Left kidney (tissue), 2 donors: ENCODE measurements around the gene TNS3. TPM values are rescaled to one million over a fixed set of nuclear protein-coding genes. Genes with fewer than 3 reads are reported as not detected.

Source experiments
- DNase-seq: peaks from one replicate; pipeline ENCODE4 v3.0.0-alpha.2; 2013
- polyA plus RNA-seq: library from polyadenylated mRNA; unstranded; fragments of 120-200 nt; gene quantifications from one replicate; pipeline ENCODE4 v1.2.1, GENCODE V29; 2013; ENCODE audit not compliant: insufficient read length

Gene TNS3
- polyA plus RNA-seq, 1 donor = 87.4 TPM

- DNase-seq = no peak
Observed at GRCh38 chr7:47582764-47583738, 1.1 kb upstream of the TNS3 start.

DNA sequence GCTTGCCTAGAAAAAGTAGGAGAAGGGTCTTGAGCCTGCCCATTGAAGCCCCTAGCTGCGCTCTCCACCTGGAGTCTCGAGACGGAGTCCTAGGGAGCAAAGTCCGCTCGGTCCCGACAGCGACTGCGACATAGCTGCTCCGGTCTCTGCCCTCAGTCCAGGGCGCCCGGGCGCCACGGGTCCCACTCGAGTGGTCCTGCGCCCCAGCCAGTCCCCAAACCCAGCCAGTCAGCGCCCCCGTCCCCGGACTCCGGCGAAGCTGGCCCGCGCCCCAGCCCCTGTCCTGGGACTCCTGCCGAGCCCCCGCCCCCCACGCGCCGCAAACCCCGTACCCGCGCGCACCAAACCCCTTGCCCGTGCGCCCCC lies 490 bp downstream of the TNS3 start:
- DNase-seq = no peak

- DNase-seq = no peak
Observed at GRCh38 chr7:47580811-47581331, 1.0 kb downstream of the TNS3 start.

- no peak for DNase-seq
Observed at GRCh38 chr7:47580175-47580706, 1.7 kb downstream of the TNS3 start.

DNA sequence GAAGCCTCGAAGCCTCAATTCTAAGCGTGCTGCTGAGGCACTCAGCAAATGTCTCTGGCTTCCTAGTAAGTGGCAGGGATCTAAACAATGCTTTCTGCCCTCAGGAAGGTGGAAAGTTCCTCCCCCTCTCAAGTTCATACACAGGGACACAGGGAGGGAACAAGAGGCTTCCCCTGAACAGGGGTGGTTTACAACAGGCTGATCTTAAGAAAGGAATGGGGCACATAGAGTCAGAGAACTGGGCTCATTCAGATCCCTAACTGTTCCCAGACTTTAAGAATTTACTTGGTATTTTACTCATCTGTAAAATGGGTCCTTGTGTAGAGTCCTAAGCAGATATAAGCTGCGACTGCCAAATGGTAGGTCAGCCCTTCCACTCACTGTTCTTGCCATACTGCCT lies 2.5 kb downstream of the TNS3 start:
- no peak for DNase-seq

- no peak for DNase-seq
Observed at GRCh38 chr7:47578579-47579270, 3.2 kb downstream of the TNS3 start.

DNA sequence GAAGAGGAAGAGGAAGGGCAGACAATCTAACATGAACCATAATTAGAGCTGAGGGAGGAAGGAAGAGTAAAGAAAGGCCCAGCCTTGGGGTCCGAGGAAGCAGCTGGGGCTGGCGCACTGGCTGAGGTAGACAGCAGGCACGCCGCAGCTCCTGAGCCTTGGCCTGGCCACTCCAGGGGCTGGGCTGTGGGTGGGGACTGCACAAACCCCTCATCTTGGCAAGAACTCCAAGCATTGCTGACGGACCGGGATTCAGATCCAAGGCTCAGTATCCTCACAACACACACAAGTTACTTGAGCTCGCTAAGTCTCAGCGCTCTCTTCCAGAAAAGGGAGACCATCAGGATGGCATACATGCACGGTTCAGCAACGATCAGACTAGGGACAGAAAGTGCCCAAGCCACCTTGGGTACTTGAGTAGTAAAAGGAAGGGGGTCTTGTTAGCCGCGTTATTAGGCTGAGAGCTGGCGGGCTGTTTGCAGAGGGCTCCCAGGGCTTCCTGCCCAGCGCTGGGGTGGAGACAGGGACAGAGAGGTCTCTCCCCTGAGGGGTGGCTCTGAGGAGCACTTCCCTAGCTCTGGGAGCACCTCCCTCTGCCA lies 4.5 kb downstream of the TNS3 start:
- DNase-seq = no peak

- no peak for DNase-seq
Observed at GRCh38 chr7:47576866-47577306, 5.0 kb downstream of the TNS3 start.

DNA sequence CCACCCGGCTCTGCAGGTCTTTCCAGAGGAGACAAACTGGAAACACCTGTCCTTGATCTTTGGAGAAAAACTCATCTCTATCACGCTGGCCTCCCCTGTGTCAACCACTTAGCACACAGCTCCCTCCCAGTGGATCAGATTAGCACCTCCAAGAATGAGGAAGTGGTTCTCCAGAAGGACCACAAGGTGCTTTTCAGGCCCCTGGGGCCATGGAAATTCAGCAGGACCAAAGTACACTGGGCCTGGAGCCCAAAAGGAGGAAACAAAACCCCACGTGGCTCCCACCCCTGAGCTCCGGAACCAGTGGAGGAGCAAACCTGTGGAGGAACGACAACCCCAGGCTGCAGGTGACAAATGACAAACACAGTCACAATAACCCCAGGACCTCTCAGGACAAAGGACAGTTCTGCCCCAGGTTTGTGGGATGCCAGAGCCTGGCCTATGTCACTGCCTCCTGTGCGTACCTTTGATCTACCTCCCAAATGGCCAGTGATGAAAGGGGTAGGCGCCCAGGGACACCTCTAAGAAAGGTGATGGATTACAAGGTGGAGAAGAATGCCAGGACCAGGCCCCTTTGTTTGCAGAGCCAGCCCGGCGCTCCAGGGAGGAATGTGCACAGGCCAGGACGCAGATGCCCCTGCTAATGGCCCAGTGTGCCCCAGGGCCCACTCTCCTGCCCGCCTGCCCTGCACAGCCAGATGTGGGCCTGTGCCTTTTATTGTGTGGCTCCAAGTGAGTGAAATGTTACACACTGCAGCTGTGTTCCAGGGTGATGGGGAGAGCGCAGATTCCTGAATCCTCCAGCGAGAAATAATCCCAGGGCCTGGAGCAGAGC lies 5.7 kb downstream of the TNS3 start:
- DNase-seq = no peak

- no peak for DNase-seq
Observed at GRCh38 chr7:47574482-47575329, 7.2 kb downstream of the TNS3 start.

DNA sequence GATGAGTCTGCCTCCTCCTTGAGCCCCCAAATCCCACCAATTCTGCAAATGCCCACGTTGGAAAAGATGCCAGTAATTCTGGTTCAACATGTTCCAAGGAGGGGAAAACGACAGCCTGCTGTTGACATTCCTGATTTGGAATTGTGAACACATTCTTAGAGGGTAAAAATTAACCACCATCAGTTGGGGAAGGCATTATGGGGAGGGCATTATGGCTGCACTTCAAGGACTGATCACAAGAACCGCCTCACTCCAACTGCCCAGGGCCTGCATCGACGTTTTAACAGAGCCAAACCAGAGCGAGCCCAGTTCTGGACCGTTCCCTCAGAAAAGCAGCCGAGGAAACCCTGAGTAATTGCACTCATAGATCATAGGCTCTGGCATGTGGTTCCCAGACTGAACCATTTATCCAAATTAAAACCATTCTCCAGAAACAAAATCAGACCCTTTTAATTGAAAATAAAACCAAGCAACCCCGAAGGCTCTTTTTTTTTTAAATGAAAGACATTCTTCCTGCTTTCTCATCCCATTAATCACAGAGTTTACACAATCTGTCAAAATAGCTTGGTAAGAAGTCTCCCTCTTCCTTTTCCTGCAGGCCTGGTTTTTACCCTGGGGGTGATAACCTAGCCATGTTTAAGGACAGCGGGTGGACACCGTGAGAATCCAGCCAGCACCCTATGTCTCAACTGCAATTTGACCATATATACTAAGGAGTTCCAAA lies 8.0 kb downstream of the TNS3 start:
- DNase-seq = peak; percentile 78

GRCh38 chr7:47572939-47573757 lies 8.8 kb downstream of the TNS3 start:
- DNase-seq = no peak

DNA sequence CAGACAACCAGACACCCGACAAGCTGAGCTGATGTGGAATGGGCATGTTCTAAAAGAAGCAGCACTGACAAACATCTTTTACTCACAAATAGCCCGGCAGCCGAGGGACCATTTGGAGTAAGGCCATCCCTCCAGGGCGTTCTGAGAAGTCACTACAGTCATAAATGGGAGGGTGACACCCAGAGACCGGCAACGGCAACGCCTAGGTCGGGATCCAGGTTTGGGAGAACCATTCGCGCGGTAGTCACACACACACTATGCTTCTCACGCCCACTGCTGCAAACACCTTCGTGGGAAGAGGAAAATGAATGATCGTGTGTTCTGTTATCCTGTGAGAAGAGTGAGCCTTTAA lies 9.8 kb downstream of the TNS3 start:
- no peak for DNase-seq

DNA sequence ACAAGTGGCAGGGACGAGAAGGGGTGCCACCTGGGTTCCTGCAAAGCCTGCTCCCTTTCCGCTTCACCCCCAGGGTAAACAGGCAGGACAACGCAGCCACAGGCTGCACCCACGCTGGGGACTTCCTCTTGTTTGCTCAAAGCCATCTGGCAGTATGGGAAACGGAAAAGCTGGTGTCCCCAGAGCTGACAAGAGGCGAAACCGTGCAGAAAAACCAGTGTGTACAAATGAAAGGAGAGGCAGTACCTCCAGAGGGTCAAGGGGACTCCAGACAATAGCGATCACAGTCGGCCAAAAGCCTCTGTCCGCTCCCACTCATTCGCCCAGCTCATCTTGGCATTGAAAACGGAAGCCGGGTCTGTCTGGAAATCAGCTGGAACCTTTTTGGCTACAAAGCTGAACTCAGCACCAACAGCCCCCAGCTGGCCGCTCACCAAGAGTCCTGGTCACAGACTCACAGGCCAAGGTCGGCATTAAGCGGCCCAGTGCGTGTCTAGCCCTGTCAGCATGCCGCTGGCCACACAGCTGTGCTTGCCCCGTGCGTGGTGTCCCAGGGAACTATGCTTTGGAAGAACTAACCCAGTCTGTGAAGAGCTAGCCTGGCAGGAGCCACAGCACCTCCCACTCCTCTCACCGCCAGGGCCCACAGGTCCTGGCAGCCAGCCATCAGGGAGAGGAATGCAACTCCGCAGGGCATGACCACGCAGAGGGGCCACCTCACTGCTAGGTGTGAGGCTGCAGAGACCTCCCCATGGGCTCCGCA lies 10.4 kb downstream of the TNS3 start:
- no peak for DNase-seq

- no peak for DNase-seq
Observed at GRCh38 chr7:47570649-47571050, 11.3 kb downstream of the TNS3 start.

- no peak for DNase-seq
Observed at GRCh38 chr7:47568547-47568946, 13.4 kb downstream of the TNS3 start.

GRCh38 chr7:47568056-47568455 lies 13.9 kb downstream of the TNS3 start:
- no peak for DNase-seq

- DNase-seq = no peak
Observed at GRCh38 chr7:47565640-47566250, 16.2 kb downstream of the TNS3 start.
